Measurements from ENCODE around the gene SFXN3.

DNA sequence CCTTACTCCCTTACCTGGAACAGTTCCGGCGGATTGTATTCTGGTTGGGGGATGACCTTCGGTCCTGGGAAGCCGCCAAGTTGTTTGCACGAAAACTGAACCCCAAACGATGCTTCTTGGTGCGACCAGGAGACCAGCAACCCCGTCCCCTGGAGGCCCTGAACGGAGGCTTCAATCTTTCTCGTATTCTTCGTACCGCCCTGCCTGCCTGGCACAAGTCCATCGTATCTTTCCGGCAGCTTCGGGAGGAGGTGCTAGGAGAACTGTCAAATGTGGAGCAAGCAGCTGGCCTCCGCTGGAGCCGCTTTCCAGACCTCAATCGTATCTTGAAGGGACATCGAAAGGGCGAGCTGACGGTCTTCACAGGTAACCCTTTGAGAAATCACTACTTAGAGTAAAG is 41.9 kb upstream of the SFXN3 start:
- TF ChIP-seq GATA3 (IDR thresholded peaks at IDR 0.05; ENCODE audit: low read depth, low read length) (no peak), GATA2 (IDR thresholded peaks at IDR 0.05; ENCODE audit: low read depth, low read length) (no peak)

Measured in SH-SY5Y (cell line).